Keratinocyte (primary cell): Measurements from ENCODE around the gene ST8SIA6. TPM values are rescaled to one million over a fixed set of nuclear protein-coding genes. Genes with fewer than 3 reads are reported as not detected.

ENCODE experiments used
- DNase-seq: peaks from one replicate; pipeline ENCODE4 v3.0.0-alpha.2; 2011; ENCODE audit warnings: low read depth, missing footprints, low spot score
- FAIRE-seq: peaks from 2 replicates; lab custom pipeline; 2011; peaks lifted over from hg19 to GRCh38; lab: Jason Lieb, UNC
- H2AFZ ChIP-seq: 2 replicates; pipeline ENCODE4 v1.6.0; 2012; ENCODE audit warnings: low read length, control low read depth, inconsistent platforms; ENCODE audit not compliant: control insufficient read depth
- H3K27ac ChIP-seq: 2 replicates; pipeline ENCODE4 v1.5.1; 2011; ENCODE audit warnings: low read length; ENCODE audit not compliant: control insufficient read depth, insufficient read depth
- H3K27me3 ChIP-seq: 3 replicates; pipeline ENCODE4 v1.6.0; 2011; ENCODE audit warnings: low read length; ENCODE audit not compliant: control insufficient read depth, insufficient read depth; ENCODE audit errors: extremely low read depth
- H3K36me3 ChIP-seq, 2 experiments: 2 replicates in 1 of 2; 3 replicates in 1 of 2; pipeline ENCODE4 v1.5.1; 2011; ENCODE audit warnings: low read length in 2 of 2, mild to moderate bottlenecking in 1 of 2; ENCODE audit not compliant: control insufficient read depth in 2 of 2, insufficient read depth in 2 of 2; ENCODE audit errors: extremely low read depth in 1 of 2
- H3K4me1 ChIP-seq: 3 replicates; pipeline ENCODE4 v1.5.1; 2011; ENCODE audit warnings: low read length; ENCODE audit not compliant: control insufficient read depth, insufficient read depth; ENCODE audit errors: extremely low read depth
- H3K4me2 ChIP-seq: 3 replicates; pipeline ENCODE4 v1.6.0; 2011; ENCODE audit warnings: low read depth, low read length; ENCODE audit not compliant: control insufficient read depth, insufficient read depth; ENCODE audit errors: extremely low read depth
- H3K4me3 ChIP-seq, 3 experiments: fragments of 200-600 bp in 1 of 3; sonication (generic) in 1 of 3; 2 replicates in 2 of 3; 3 replicates in 1 of 3; pipeline ENCODE4 v1.5.1; 2011 to 2016; ENCODE audit warnings: low read length in 3 of 3, mild to moderate bottlenecking in 3 of 3, control low read depth in 2 of 3, inconsistent platforms in 1 of 3, low read depth in 1 of 3, mixed read lengths in 1 of 3, mixed run types in 1 of 3, moderate library complexity in 1 of 3; ENCODE audit not compliant: control insufficient read depth in 2 of 3, insufficient read depth in 2 of 3; ENCODE audit errors: extremely low read depth in 1 of 3
- H3K79me2 ChIP-seq: 2 replicates; pipeline ENCODE4 v1.6.0; 2012; ENCODE audit warnings: low read length; ENCODE audit not compliant: control insufficient read depth, insufficient read depth
- H3K9ac ChIP-seq: 3 replicates; pipeline ENCODE4 v1.6.0; 2011; ENCODE audit warnings: low read length; ENCODE audit not compliant: control insufficient read depth, insufficient read depth; ENCODE audit errors: extremely low read depth
- H3K9me1 ChIP-seq: 3 replicates; pipeline ENCODE4 v1.6.0; 2011; ENCODE audit warnings: low read length; ENCODE audit not compliant: control insufficient read depth, insufficient read depth; ENCODE audit errors: extremely low read depth
- H3K9me3 ChIP-seq: 2 replicates; pipeline ENCODE4 v1.5.1; 2012; ENCODE audit warnings: low read depth, low read length; ENCODE audit not compliant: control insufficient read depth
- H4K20me1 ChIP-seq: 3 replicates; pipeline ENCODE4 v1.6.0; 2011; ENCODE audit warnings: low read length; ENCODE audit not compliant: control insufficient read depth, insufficient read depth; ENCODE audit errors: extremely low read depth
- EZH2 ChIP-seq: IDR thresholded peaks from one replicate; pipeline ENCODE4 v1.6.1; 2012; ENCODE audit warnings: inconsistent platforms, mild to moderate bottlenecking, low read length, moderate library complexity
- dilution Hi-C: fragments of 300-500 bp; cut with MboI; formaldehyde crosslinking; loops from one replicate; pipeline ENCODE4 v1.7.0; 2020; ENCODE audit warnings: low sequenced_read_pairs; ENCODE audit not compliant: extremely low pct_ligation_motif_present
- polyA plus RNA-seq, 5 experiments: library from polyadenylated mRNA; depleted of rRNA in 3 of 5; stranded (reverse) in 3 of 5; stranded (forward) in 1 of 5; unstranded in 1 of 5; fragments of >200 nt; gene quantifications; 1 replicate in 1 of 5; 2 replicates in 3 of 5; 3 replicates in 1 of 5; pipeline versions ENCODE4 v1.2.1 to v1.2.3, GENCODE V29; 2011 to 2012; ENCODE audit warnings: missing spikeins in 2 of 5, low read depth in 1 of 5, low replicate concordance in 1 of 5
- TF ChIP-seq, protein P1 (sequence below), 3 experiments: IDR thresholded peaks in 1 of 3; conservative IDR thresholded peaks in 1 of 3; optimal IDR thresholded peaks in 1 of 3; 2 replicates in 2 of 3; 3 replicates in 1 of 3; pipeline versions ENCODE3 to v1.5.1; 2011; ENCODE audit warnings: low read length in 3 of 3, mild to moderate bottlenecking in 3 of 3, moderate library complexity in 2 of 3, control low read depth in 1 of 3, inconsistent platforms in 1 of 3; ENCODE audit not compliant: insufficient read depth in 2 of 3; ENCODE audit errors: extremely low read depth in 1 of 3

ST8SIA6 gene
- polyA plus RNA-seq, 1 donor (not counting 4 experiments of a cell fraction or from before 2014, with no cell fraction given): not detected

DNA sequence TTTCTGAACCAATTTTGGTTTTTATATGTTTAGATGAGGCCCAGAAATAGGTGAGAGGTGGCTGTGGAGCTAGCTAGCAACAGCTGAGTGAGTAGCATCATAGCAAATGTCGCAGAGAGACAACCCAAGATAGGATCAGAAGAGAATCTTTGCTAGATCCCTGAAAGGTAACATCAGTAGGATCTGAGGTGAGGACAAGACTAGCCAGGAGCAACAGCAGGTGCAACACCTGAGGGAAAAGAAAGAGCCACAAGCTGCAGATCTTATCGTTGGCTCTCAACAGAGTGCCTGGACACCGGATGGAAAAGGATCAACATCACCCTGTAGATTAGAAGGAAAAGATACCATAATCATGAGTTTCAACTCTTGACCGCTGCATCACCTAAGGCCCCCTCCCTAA lies 4.4 kb downstream of the ST8SIA6 start:
- DNase-seq (no peak), FAIRE-seq (no peak)
- Histone ChIP-seq H3K79me2 (no peaks in the 10 kb centered on the region), H3K9ac (no peak overlapping the region), H3K4me1 (peaks cover 12% of the 10 kb centered on the region), H3K27me3 (peaks cover 4% of the 10 kb centered on the region), H3K9me1 (no peaks in the 10 kb centered on the region), H3K4me3 (no peak overlapping the region), H3K27ac (no peak overlapping the region), H2AFZ (no peak overlapping the region), H3K9me3 (peaks cover 2% of the 10 kb centered on the region), H4K20me1 (no peaks in the 10 kb centered on the region), H3K36me3 (no peaks in the 10 kb centered on the region), H3K4me2 (no peak overlapping the region)
- TF ChIP-seq, protein P1, sequence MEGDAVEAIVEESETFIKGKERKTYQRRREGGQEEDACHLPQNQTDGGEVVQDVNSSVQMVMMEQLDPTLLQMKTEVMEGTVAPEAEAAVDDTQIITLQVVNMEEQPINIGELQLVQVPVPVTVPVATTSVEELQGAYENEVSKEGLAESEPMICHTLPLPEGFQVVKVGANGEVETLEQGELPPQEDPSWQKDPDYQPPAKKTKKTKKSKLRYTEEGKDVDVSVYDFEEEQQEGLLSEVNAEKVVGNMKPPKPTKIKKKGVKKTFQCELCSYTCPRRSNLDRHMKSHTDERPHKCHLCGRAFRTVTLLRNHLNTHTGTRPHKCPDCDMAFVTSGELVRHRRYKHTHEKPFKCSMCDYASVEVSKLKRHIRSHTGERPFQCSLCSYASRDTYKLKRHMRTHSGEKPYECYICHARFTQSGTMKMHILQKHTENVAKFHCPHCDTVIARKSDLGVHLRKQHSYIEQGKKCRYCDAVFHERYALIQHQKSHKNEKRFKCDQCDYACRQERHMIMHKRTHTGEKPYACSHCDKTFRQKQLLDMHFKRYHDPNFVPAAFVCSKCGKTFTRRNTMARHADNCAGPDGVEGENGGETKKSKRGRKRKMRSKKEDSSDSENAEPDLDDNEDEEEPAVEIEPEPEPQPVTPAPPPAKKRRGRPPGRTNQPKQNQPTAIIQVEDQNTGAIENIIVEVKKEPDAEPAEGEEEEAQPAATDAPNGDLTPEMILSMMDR (optimal IDR thresholded peaks at IDR 0.05 in 1 of 3, IDR thresholded peaks at IDR 0.05 in 1 of 3, conservative IDR thresholded peaks at IDR 0.05 in 1 of 3; ENCODE audit: extremely low read depth in 1 of 3, insufficient read depth in 2 of 3, low read length in 3 of 3): no peak
- TF ChIP-seq EZH2: no peak
- dilution Hi-C loops: no loop called here

DNA sequence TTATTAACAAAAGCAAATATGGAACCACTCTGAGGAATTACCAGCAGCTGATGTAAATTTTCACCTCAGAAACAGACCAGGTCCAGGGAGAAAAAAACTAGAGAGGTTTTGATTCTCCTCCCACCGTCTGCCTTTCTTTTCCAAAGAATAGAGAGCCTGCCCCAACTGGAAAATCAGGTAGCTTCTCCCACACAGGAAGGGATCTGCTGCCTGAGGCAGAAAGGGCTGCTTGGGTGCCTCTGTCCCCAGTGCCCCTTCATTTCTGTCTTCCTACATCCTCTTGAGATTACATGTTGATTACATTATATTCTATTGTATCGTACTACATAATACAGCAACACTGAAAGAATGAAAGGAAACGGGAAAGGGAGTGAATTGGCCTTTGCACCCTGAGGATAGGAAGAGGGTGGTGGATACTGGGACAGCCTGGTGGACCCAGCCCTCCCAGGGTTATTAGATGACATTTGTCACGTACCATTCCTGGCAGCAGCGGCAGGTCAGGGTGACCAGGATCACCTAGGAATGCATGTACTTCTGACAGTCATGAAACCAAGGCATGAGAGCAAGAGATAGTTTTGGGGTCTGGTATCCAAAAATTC lies 8.9 kb downstream of the ST8SIA6 start:
- no peaks in the 10 kb centered on the region for H4K20me1 ChIP-seq
- no peak overlapping the region for H3K27ac ChIP-seq
- H3K9me1 ChIP-seq: no peaks in the 10 kb centered on the region
- dilution Hi-C loops: no loop called here
- no peak for DNase-seq
- H3K79me2 ChIP-seq: no peaks in the 10 kb centered on the region
- no peak for FAIRE-seq
- peaks cover 2% of the 10 kb centered on the region for H3K9me3 ChIP-seq
- H3K4me2 ChIP-seq: peak overlapping the region; percentile 49
- H2AFZ ChIP-seq: peak overlapping the region; percentile 56
- H3K4me3 ChIP-seq: peak overlapping the region in 1 of 3 experiments; percentile 0
- H3K36me3 ChIP-seq: no peaks in the 10 kb centered on the region
- H3K27me3 ChIP-seq: no peaks in the 10 kb centered on the region
- H3K9ac ChIP-seq: no peak overlapping the region
- H3K4me1 ChIP-seq: peaks cover 20% of the 10 kb centered on the region
- no peak for TF ChIP-seq EZH2
- TF ChIP-seq, protein P1 (optimal IDR thresholded peaks at IDR 0.05 in 1 of 3, IDR thresholded peaks at IDR 0.05 in 1 of 3, conservative IDR thresholded peaks at IDR 0.05 in 1 of 3; ENCODE audit: extremely low read depth in 1 of 3, insufficient read depth in 2 of 3, low read length in 3 of 3): no peak
